ENCODE data around the gene STXBP5. TPM values are rescaled to one million over a fixed set of nuclear protein-coding genes. Genes with fewer than 3 reads are reported as not detected.
A peak's percentile ranks its signal among the peaks of the same experiment; 100 is the strongest.

Gene STXBP5
- total and polyA plus RNA-seq, 9 of the 15 experiments (the other 6 are each of a cell fraction or from before 2014, with no cell fraction given), result 23.3 to 172 (median 71.5) TPM

- TF ChIP-seq HINFP (tag; conservative IDR thresholded peaks at IDR 0.05; ENCODE audit: low read depth) (no peak), ETV1 (tag; conservative IDR thresholded peaks at IDR 0.05; ENCODE audit: low read depth) (no peak), TARDBP (IDR thresholded peaks at IDR 0.05) (no peak), ZNF707 (CRISPR knock-in tag; conservative IDR thresholded peaks at IDR 0.05) (no peak), ZNF23 (CRISPR knock-in tag; IDR thresholded peaks at IDR 0.05) (no peak), ZNF695 (CRISPR knock-in tag; IDR thresholded peaks at IDR 0.05) (no peak), GTF2E2 (tag; IDR thresholded peaks at IDR 0.05) (no peak), ZNF79 (CRISPR knock-in tag; IDR thresholded peaks at IDR 0.05; ENCODE audit: low read depth) (no peak), NFIC (IDR thresholded peaks at IDR 0.05) (peak; percentile 58), ZBTB7A (IDR thresholded peaks at IDR 0.05; ENCODE audit: borderline replicate concordance, control insufficient read depth, low read depth, low read length) (no peak), DNMT1 (IDR thresholded peaks at IDR 0.05) (no peak)
Observed at GRCh38 chr6:147257760-147258159, 53.5 kb downstream of the STXBP5 start (continued).

- TF ChIP-seq ZNF830 (CRISPR knock-in tag; IDR thresholded peaks at IDR 0.05), result 0 out of 2 replicates have a peak, but pooled peaks have one; percentile 19
- no peak for TF ChIP-seq GATAD2B (IDR thresholded peaks at IDR 0.05; ENCODE audit: borderline replicate concordance)
- no peak for TF ChIP-seq POU5F1 (IDR thresholded peaks at IDR 0.05; ENCODE audit: borderline replicate concordance, low read depth, low read length, partially characterized antibody)
- TF ChIP-seq CREB3L1 (IDR thresholded peaks at IDR 0.05; ENCODE audit: borderline replicate concordance, low read depth), result no peak
- peak; percentile 33; the same call in 1 of the 2 replicates for TF ChIP-seq ZNF316 (IDR thresholded peaks at IDR 0.05)
- DNase-seq (ENCODE audit: extremely low read depth in 1 of 4, low spot score in 3 of 4) (no peak), FAIRE-seq (no peak), ATAC-seq (no peak)
- Histone ChIP-seq H3K36me3 (ENCODE audit: control insufficient read depth, insufficient read depth, low read length) (peaks cover 83% of the 10 kb centered on the region), H3K4me1 (replicated peaks in 1 of 2; ENCODE audit: control insufficient read depth in 2 of 2, insufficient read depth in 2 of 2, low read length in 2 of 2) (no peaks in the 10 kb centered on the region), H3K9me3 (replicated peaks; ENCODE audit: control insufficient read depth, insufficient read depth, low read depth, low read length) (no peaks in the 10 kb centered on the region), H4K20me1 (replicated peaks; ENCODE audit: control insufficient read depth, insufficient read depth, low read length) (no peaks in the 10 kb centered on the region), H2AFZ (ENCODE audit: low read depth, low read length) (no peak overlapping the region), H3K4me3 (no peak overlapping the region), H3K4me2 (ENCODE audit: insufficient read depth, low read length) (no peak overlapping the region), H3K9ac (ENCODE audit: insufficient read depth in 1 of 2, low read depth in 2 of 2, low read length in 2 of 2) (no peak overlapping the region), H3K9me1 (ENCODE audit: control insufficient read depth, insufficient read depth, low read length) (no peaks in the 10 kb centered on the region), H3K27ac (ENCODE audit: extremely low read depth, low read depth, low read length) (no peak overlapping the region), H3K27me3 (ENCODE audit: control insufficient read depth in 2 of 2, insufficient read depth in 2 of 2, low read length in 2 of 2) (no peaks in the 10 kb centered on the region), H3K79me2 (ENCODE audit: control insufficient read depth, insufficient read depth, low read length) (peaks cover 44% of the 10 kb centered on the region)
- 93% methylated on average over 2 of the region's 2 CpGs for WGBS (ENCODE audit: insufficient coverage, low coverage, missing lambda C conversion rate)
- intact Hi-C loops (cut with micrococcal nuclease) (no loop called here), in situ Hi-C loops (cut with MboI) (no loop called here)
- no TSS peak for BruUV-seq (replicated peaks)
- ChIA-PET CTCF (ENCODE audit: low intra/inter-chr PET ratio) (no interaction called here), POLR2A (no interaction called here)
Observed at GRCh38 chr6:147260091-147260490, 55.9 kb downstream of the STXBP5 start.

Measured in K562 (cell line).